ENCODE measurements around the gene MTX2.

MTX2 gene

GRCh38 chr2:176383100-176383499, 113.9 kb downstream of the MTX2 start:
- H3K4me3 ChIP-seq (ENCODE audit: low read length): no peak overlapping the region
- peaks cover 5% of the 10 kb centered on the region for H3K9me3 ChIP-seq (ENCODE audit: control insufficient read depth, low read depth, low read length)
- no peaks in the 10 kb centered on the region for H3K36me3 ChIP-seq (ENCODE audit: control insufficient read depth, low read depth, low read length)
- H3K27ac ChIP-seq (ENCODE audit: low read length): no peak overlapping the region
- no peak overlapping the region for H3K9ac ChIP-seq (ENCODE audit: low read length)
- H3K27me3 ChIP-seq (ENCODE audit: control insufficient read depth, insufficient read depth, low read length): no peaks in the 10 kb centered on the region
- no peaks in the 10 kb centered on the region for H3K4me1 ChIP-seq (ENCODE audit: control insufficient read depth, low read depth, low read length)

GRCh38 chr2:176383836-176384442, 114.7 kb downstream of the MTX2 start:
- Histone ChIP-seq H3K4me3 (ENCODE audit: low read length) (no peak overlapping the region), H3K9me3 (ENCODE audit: control insufficient read depth, low read depth, low read length) (peaks cover 4% of the 10 kb centered on the region), H3K4me1 (ENCODE audit: control insufficient read depth, low read depth, low read length) (no peaks in the 10 kb centered on the region), H3K36me3 (ENCODE audit: control insufficient read depth, low read depth, low read length) (no peaks in the 10 kb centered on the region), H3K27ac (ENCODE audit: low read length) (no peak overlapping the region), H3K9ac (ENCODE audit: low read length) (no peak overlapping the region), H3K27me3 (ENCODE audit: control insufficient read depth, insufficient read depth, low read length) (no peaks in the 10 kb centered on the region)

- Histone ChIP-seq H3K27ac (ENCODE audit: low read length) (no peak overlapping the region), H3K27me3 (ENCODE audit: control insufficient read depth, insufficient read depth, low read length) (no peaks in the 10 kb centered on the region), H3K9me3 (ENCODE audit: control insufficient read depth, low read depth, low read length) (no peaks in the 10 kb centered on the region), H3K36me3 (ENCODE audit: control insufficient read depth, low read depth, low read length) (no peaks in the 10 kb centered on the region), H3K4me1 (ENCODE audit: control insufficient read depth, low read depth, low read length) (no peaks in the 10 kb centered on the region), H3K9ac (ENCODE audit: low read length) (no peak overlapping the region), H3K4me3 (ENCODE audit: low read length) (no peak overlapping the region)
These were observed 116.0 kb downstream of the MTX2 start for GRCh38 chr2:176385219-176385759.

- H3K9me3 ChIP-seq (ENCODE audit: control insufficient read depth, low read depth, low read length): no peaks in the 10 kb centered on the region
- no peak overlapping the region for H3K4me3 ChIP-seq (ENCODE audit: low read length)
- no peaks in the 10 kb centered on the region for H3K36me3 ChIP-seq (ENCODE audit: control insufficient read depth, low read depth, low read length)
- H3K4me1 ChIP-seq (ENCODE audit: control insufficient read depth, low read depth, low read length): no peaks in the 10 kb centered on the region
- no peaks in the 10 kb centered on the region for H3K27me3 ChIP-seq (ENCODE audit: control insufficient read depth, insufficient read depth, low read length)
- H3K9ac ChIP-seq (ENCODE audit: low read length): no peak overlapping the region
- no peak overlapping the region for H3K27ac ChIP-seq (ENCODE audit: low read length)
These were observed 116.6 kb downstream of the MTX2 start for GRCh38 chr2:176385838-176386237.
